NCI-H748 (cell line): Measurements from ENCODE around the gene PSMD1.
"Not testable (repeated sequence)": the region's sequence is repeated elsewhere in the genome, so short reads cannot be mapped to it uniquely, and the experiment has no call there.

ENCODE experiments used
- DNase-seq: peaks from one replicate; lab custom pipeline; 2025; ENCODE audit not compliant: unreplicated experiment; lab: John Stamatoyannopoulos, UW

The PSMD1 gene

GRCh38 chr2:231182513-231182899, 125.8 kb downstream of the PSMD1 start:
- DNase-seq, result no peak

DNA sequence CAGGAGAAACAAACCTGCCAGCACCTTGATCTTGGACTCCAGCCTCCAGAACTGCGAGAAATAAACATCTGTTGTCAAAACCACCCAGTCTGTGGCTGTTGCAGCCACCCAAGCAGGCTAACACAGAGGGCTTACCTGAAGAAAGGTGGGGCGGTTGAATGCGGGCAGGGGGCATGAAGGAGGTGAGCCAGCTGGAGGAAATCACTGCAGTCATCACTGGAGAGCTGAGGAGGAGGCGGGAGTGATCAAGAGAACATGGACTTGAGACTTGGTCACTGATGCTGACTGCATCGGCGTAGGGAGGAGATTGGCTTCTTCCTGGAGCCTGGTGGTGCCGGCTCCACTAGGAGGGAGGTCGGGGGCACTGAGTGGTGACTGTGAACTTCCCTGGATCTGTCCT, 127.2 kb downstream of the PSMD1 start:
- DNase-seq, result no peak

DNA sequence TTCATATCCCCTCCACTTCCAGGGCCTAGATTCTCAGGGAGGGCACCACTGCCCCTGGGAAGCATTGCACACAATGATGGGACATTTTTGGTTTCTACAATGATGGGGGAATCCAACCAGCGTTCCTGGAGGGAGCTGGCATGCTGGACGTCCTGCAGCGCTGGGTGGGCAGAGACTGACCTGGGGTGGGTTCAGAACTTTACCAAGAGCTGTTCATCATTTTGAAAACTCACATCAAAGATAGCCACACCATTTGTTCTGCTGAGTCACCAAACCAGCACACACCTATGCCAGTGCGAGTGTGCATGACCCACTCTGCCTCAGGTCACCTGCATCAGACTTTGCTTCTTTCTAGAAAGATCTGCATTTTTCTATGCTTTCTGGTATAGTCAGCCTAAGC, 127.7 kb downstream of the PSMD1 start:
- DNase-seq, result no peak

GRCh38 chr2:231185050-231185725, 128.5 kb downstream of the PSMD1 start:
- DNase-seq, result no peak

DNA sequence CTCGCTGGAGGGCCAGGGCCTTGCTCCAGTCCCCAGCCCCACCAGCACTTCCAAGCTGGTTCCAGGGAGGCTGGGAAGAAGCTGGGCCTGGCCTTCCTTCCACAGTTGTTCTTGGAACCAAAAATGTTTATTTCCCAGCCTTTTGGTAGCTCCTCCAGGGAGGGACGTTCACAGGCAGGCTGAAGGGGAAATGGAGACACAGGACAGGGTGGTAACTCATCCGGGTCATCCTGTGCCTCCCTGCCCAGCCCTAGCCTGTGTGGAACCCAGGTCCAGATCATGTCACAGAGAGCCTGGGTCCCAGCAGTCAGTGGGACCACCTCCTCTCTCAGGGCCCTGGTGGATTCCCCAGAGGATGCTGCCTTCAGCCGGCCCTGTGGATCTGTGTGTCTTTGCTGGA, 129.2 kb downstream of the PSMD1 start:
- DNase-seq, result no peak

- DNase-seq, result no peak
These were observed 129.7 kb downstream of the PSMD1 start for GRCh38 chr2:231186325-231186724.

- no peak for DNase-seq
These were observed 131.3 kb downstream of the PSMD1 start for GRCh38 chr2:231187736-231188505.

DNA sequence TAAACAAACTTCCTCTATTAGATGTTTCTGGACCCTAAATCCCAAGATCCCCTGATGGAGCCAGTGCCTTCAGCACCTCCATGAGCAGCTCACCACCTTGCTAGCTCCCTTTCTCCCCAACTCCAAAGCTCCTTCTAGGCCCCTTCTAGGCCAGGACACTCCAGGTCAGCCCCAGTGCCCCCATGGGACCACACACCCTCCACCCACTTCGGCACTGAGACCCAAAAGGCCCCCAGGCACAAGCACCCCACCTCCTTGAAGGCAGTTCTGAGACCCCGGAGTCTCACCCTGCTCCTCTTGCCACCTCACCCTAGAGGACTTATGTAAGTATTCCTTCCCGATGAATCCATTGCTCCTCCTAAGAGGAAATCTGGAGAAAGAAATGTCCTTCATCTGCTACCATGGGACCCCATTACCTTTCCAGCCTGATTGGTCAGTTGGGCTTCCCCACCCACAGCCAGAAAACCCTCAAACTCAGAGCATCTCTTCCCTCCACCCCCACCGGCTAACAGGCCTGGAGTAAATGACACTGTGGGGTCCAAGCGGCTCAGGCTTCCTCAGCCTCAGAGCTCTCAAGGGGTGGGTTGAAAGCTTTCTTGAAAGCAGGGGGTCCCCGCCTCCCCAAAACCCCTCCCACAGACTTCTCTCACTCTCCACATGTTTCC, 132.0 kb downstream of the PSMD1 start:
- DNase-seq, result no peak

GRCh38 chr2:231189171-231189530, 132.5 kb downstream of the PSMD1 start:
- DNase-seq, result no peak

DNA sequence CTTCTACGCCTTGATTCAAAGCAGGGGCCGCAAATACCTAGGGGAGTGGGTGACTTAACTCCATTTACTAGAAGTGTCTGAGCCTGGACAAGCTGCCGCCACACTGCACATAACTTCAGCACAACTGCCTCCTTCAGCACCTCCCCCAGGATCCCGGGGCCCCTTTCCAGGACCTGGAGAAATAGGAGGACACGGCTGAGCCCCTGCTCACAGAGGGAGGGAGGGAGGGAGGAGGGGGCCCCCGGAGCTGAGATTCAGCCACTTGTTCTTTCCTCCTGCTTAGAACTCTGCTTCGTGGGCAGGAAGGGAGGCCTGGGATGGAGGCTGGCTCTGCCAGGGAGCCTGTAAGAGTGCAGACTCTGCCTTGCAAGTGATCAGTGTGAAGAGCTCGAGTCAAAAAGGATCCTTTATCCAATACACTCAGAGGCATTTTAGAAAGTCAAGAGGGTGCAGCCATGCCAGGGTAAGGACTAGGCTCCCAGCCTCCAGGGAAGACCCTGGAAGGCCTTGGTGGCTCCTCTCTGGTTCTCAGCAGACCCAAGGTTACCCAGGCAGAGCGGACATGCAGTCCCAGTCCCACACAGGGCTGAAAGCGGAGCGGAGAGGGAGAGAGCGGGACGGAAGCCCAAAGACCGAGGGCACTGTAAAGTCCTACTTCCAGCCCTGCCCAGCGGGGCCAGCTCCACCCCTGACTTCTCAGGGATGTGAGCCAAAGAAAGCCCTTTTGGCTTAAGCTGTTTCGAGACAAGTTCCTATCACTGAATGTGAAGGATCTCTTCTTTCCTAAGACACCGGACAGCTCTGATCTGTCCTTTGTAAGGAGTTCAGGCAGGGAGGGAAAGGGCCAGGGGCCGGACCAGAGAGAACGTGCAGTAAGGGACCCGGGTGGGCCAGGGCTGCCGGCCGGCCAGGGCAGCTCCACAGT, 133.2 kb downstream of the PSMD1 start:
- DNase-seq, result no peak

- no peak for DNase-seq
These were observed 134.0 kb downstream of the PSMD1 start for GRCh38 chr2:231190531-231191197.

DNA sequence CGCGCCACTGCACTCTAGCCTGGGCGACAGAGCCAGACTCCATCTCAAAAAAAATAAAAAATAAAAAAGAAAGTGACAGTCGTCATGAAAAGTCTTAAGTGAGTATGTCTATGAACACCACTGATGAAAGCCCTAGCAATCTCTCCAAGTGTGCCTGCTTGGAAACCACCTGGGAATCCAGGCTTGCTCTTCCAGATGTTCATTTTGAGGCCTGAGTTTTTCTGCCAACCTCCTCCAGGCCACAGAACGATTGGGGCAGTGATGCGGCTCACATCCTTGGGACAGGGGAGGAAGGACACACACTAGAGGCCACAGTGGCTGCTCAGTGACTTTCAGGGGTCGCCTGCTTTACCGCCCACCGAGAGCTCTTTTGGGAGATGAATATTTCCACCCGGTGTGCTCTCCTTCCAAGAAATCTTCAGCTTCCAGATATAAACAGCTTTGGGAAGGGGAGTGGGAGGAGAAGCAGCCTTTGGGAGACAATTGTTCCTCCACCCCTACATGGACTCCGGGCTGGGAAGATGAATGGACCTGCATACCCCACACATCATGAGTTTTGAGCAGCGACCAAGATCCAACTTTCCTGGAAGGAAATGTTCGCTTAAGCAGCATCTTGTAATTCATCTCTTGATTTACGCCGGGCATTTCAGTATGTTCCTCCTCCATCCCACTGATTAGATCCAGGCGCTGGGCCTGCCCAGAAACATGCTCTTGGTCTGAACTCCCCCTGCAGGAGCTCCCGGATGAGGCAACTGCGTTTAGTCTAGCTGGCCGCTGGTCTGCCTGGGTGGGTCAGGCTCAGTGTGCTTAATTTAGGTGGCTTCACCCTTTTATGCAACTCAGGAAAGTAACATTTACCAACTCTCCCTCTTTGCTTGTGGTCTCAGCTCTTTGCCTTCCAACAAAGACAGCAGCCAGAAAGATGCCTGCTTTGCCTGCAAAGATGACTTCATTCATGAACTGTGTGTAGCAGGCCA, 135.5 kb downstream of the PSMD1 start:
- DNase-seq, result peak; percentile 20

DNA sequence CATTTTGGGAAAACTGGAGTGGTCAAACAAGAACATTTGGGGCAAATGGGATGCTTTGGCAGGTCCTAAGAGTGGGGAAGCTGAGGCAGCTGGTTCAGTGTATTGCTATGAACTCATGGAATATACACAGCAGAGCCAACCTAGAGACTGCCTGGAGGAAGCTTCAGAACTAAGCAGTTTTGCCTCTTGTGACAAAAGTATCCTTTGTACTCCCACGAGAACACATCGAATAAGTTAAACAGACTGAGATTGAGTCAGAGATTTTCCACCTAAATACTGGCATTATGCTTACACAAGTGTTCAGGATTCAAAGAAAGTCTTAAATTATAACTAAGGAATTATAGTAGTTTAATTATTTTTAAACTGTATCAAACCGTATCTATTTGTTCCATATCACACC, 136.5 kb downstream of the PSMD1 start:
- no peak for DNase-seq

GRCh38 chr2:231196592-231196991, 139.9 kb downstream of the PSMD1 start:
- no peak for DNase-seq

DNA sequence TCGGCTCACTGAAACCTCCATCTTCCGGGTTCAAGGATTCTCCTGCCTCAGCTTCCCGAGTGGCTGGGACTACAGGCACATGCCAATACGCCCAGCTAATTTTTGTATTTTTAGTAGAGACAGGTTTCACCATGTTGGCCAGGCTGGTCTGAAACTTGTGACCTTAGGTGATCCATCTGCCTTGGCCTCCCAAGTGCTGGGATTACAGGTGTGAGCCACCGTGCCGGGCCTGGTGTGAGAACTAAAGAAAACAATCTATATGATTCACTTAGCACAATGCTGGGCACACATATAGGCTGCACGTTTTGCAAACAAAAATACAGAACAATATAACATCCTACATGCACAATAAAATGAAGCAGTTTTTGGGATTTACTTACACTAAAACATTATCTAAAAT, 140.5 kb downstream of the PSMD1 start:
- not testable (repeated sequence) for DNase-seq

DNA sequence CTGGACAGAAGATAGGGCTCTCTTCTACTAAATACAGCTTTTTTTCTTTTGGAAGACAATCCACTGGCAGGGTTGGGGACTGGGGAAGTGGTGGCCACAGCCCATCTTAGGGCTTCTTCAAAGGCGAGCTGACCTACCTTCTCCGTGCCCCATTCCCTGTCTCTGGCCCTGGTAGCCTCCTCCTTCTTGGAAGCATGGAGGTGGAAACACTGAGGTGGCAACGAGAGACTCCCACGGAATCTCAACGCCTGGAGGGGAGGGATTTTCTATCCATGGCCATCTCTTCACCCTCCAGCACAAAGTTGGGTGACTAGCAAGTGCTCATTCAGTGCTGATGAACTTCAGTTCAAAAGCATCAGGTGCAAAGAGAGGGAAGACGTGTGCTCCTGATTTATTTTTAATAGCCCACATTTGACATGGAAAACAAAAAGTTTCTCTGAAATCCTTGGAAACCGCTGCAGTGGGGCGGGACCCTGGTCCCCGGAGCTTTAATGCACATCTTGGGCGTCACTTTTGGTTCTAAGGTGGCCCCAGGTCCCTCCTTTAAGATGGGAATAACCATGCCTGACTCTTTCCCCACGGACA, 141.1 kb downstream of the PSMD1 start:
- DNase-seq, result peak; percentile 27

- peak; percentile 91 for DNase-seq
These were observed 141.9 kb downstream of the PSMD1 start, which contains the start of gene ARMC9 for GRCh38 chr2:231198291-231199173. Gene ARMC9, plus strand, starts transcription at chr2:231198631. Its CDS starts 7,608 bp downstream, at chr2:231206239.

- DNase-seq, result no peak
These were observed 142.6 kb downstream of the PSMD1 start for GRCh38 chr2:231199219-231199618.
